Transverse colon (tissue), 4 donors: ENCODE data around the gene MGAT5.

ENCODE experiments used
- EP300 ChIP-seq: sonication (generic); formaldehyde crosslinking; IDR thresholded peaks from one replicate; pipeline ENCODE4 v1.6.1; 2017; ENCODE audit warnings: antibody characterized with exemption, low read depth
- POLR2A ChIP-seq: fragments of 450-650 bp; IDR thresholded peaks from one replicate; pipeline ENCODE4 v1.6.1; 2016; ENCODE audit warnings: antibody characterized with exemption, mild to moderate bottlenecking, moderate library complexity
- POLR2AphosphoS5 ChIP-seq, 3 donors: sonication (generic); formaldehyde crosslinking; IDR thresholded peaks; one replicate each; pipeline ENCODE4 v1.6.1; 2016; ENCODE audit warnings: antibody characterized with exemption in 3 of 3
- TF ChIP-seq, protein P1 (sequence below), 5 experiments: fragments of 200-600 bp in 3 of 5; fragments of 450-650 bp in 2 of 5; sonication (generic) in 3 of 5; IDR thresholded peaks; 1 replicate in 2 of 5; 2 replicates in 3 of 5; pipeline ENCODE4 v1.5.1; 2016 to 2017; ENCODE audit warnings: antibody characterized with exemption in 5 of 5, inconsistent platforms in 3 of 5, mild to moderate bottlenecking in 2 of 5, moderate library complexity in 1 of 5

DNA sequence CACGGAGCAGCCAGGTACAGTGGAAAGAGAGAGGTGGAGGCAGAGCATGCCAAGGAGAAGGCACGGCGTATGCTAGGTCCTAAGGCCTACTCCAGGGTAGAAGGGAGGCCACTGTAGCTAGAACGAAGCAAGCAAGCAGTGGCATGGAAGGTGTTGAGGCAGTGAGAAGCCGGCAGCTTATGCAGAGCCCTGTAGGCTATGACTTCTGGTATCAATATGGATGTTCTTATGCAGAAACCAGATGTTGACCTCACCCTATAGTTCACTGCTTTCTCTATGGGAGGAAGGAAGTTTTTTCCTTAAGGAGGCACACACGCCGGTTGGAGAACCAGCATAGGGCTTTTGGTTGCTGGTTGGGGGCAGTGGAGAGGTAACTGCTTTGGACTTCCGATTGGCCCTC, 6.1 kb downstream of the MGAT5 start:
- TF ChIP-seq POLR2A (no peak), POLR2AphosphoS5 (IDR thresholded peaks at IDR 0.05) (no peak), EP300 (no peak)
- TF ChIP-seq, protein P1, sequence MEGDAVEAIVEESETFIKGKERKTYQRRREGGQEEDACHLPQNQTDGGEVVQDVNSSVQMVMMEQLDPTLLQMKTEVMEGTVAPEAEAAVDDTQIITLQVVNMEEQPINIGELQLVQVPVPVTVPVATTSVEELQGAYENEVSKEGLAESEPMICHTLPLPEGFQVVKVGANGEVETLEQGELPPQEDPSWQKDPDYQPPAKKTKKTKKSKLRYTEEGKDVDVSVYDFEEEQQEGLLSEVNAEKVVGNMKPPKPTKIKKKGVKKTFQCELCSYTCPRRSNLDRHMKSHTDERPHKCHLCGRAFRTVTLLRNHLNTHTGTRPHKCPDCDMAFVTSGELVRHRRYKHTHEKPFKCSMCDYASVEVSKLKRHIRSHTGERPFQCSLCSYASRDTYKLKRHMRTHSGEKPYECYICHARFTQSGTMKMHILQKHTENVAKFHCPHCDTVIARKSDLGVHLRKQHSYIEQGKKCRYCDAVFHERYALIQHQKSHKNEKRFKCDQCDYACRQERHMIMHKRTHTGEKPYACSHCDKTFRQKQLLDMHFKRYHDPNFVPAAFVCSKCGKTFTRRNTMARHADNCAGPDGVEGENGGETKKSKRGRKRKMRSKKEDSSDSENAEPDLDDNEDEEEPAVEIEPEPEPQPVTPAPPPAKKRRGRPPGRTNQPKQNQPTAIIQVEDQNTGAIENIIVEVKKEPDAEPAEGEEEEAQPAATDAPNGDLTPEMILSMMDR (IDR thresholded peaks at IDR 0.05): no peak
